ENCODE measurements around the gene ZNF689.
"Not testable (repeated sequence)": the region's sequence is repeated elsewhere in the genome, so short reads cannot be mapped to it uniquely, and the experiment has no call there.

Gene ZNF689

DNA sequence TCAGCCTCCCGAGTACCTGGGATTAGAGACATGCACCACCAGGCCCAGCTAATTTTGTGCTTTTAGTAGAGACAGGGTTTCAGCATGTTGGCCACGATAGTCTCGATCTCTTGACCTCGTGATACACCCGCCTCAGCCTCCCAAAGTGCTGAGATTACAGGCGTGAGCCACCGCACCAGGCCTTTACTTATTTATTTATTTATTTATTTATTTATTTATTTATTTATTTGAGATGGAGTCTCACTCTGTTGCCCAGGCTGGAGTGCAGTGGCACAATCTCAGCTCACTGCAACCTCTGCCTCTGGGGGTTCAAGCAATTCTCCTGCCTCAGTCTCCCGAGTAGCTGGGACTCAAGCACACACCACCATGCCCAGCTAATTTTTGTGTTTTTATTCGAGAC lies 19.3 kb downstream of the ZNF689 start:
- not testable (repeated sequence) for DNase-seq

DNA sequence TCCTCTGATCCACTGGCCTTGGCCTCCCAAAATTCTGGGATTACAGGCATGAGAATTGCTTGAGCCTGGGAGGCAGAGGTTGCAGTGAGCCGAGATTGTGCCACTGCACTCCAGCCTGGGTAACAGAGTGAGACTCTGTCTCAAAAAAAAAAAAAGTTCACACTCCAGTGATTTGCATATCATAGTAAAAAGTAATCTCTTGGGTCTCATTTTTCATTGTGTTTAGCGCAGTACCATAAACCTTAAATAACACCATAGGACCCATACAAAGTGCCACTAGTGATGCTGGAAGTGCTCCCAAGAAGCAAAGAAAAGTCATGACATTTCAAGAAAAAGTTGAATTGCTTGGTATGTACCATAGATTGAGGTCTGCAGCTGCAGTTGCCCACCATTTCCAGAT lies 20.6 kb downstream of the ZNF689 start:
- not testable (repeated sequence) for DNase-seq

DNA sequence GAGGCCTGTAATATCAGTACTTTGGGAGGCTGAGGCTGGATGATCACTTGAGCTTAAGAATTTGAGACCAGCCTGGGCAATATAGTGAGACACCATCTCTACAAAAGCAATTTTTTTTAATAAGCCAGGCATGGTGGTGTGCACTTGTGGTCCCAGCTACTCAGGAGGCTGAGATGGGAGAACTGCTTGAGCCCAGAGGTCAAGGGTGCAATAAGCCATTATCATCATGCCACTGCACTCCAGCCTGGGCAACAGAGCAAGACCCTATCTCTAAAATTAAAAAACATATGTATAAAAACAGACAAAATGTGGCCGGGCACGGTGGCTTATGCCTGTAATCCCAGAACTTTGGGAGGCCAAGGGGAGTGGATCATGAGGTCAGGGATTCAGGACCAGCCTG lies 21.5 kb downstream of the ZNF689 start:
- DNase-seq, result no peak

DNA sequence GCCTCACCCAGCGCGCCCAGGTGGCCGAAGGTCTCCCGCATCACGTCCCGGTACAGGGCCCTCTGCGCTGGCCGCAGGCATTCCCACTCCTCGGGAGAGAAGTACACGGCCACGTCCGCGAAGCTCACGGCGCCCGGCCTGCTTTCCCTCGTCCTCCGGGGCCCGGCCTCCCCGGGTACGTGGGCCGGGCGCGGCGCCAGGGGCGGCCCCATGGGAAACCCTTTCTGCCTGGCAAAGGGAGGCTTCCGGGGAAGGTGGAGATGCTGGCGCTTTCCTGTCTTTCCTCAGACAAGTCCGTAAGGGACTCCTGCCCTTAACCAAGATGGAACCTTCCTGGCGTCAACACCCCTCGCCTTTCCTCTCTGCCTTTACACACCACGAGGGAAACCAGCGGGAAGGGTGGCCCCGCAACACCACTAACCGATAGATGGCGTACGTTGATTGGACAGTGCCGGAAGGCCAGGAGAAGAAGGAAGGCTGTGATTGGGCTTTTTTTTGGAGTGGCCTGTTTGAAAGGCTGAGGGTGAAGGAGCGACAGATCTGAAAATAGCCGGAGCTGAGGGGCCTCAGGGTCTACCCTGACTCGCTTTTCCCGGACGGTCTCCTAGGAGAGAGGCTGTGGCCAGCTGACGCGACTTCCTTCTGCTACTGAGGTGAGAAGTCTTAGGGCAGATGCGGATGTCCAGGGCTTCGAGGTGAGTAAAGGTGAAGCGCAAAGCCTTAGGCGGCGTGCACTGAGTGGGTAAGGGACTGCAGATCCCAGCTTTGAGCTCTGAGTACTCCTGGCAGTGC lies 24.6 kb downstream of the ZNF689 start, which contains the start of gene ZNF785:
ZNF785 (minus strand) TSS at position 298 of the 792 bp plus-strand sequence; CDS start at position 212, 86 bp downstream.
- DNase-seq, result peak; percentile 85

DNA sequence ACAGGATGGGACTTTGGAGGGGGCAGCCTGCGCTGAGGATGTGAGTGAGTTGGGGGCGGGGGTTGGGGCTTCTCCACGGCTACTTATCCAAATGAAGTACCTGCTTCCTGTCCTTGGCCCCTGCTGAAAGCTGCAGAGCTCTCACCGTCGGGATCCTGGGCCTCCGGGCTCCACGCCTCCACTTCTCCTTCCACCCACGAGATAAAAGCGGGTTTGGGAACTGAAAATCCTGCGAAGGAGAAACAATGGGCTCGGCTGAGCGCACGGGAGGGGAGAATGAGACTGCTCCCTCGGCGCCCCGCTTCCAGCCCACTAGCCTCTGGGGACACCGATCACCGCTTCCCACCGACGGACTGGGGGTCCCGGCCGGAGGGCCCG lies 25.2 kb downstream of the ZNF689 start:
- DNase-seq, result no peak

DNA sequence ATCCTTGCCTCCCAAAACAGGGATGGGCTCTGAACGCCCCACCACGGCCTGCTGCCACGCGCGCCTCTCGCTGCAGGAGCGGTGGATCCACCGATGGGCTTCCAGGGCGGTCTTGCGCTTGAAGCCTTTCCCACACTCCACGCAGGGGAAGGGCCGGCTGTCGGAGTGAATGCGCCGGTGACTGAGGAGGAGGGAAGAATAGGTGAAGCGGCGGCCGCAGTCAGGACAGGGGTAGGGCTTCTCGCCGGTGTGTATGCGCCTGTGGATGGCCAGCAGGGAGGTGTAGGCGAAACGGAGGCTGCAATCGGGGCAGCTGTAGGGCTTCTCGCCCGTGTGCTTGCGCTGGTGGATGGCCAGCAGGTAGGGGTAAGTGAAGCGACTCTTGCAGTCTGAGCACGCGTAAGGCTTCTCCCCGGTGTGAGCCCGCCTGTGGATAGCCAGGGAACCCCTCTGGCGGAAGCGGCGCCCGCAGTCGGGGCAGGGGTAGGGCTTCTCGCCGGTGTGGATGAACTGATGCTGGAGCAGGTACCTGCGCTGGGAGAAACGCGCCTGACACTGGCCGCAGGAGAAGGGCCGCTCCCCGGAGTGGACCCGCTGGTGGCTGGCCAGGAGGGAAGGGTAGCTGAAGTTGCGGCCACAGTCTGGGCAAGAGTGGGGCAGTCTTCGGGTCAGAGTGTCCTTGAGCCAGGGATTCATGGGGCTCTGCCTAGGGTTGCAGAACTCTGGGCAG lies 27.4 kb downstream of the ZNF689 start:
- DNase-seq, result no peak

DNA sequence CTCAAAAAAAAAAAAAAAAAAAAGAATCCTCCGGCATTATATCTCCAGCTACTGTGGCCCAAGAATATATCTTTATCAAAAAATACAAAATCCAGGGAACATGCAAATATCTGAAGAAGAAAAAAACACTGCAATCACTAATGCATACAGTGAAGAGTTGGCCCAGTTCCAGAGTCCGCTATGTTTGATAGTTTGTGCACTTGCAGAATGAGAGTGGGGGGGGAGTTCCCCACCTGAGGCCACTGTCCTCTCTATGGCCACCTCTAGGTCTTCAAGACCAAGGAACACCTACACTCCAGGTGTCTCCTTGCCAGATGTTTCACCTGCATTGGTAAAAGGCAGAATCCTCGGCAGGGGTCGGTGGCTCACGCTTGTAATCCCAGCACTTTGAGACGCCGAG lies 28.7 kb downstream of the ZNF689 start:
- no peak for DNase-seq

DNA sequence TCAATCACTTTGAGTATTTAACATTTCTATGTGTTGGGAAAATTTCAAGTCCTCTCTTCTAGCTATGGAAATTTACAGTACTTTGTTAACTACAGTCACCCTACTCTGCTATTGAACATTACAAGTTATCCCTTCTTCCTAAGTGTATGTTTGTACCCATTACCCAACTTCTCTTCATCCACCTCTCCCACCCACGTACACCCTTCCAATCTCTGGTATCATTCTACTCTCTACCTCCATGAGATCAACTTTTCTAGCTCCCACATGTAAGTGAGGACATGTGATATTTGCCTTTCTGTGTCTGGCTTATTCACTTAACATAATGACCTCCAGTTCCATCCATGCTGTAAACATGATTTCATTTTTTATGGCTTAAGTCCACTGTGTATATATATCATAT lies 35.5 kb downstream of the ZNF689 start:
- no peak for DNase-seq

DNA sequence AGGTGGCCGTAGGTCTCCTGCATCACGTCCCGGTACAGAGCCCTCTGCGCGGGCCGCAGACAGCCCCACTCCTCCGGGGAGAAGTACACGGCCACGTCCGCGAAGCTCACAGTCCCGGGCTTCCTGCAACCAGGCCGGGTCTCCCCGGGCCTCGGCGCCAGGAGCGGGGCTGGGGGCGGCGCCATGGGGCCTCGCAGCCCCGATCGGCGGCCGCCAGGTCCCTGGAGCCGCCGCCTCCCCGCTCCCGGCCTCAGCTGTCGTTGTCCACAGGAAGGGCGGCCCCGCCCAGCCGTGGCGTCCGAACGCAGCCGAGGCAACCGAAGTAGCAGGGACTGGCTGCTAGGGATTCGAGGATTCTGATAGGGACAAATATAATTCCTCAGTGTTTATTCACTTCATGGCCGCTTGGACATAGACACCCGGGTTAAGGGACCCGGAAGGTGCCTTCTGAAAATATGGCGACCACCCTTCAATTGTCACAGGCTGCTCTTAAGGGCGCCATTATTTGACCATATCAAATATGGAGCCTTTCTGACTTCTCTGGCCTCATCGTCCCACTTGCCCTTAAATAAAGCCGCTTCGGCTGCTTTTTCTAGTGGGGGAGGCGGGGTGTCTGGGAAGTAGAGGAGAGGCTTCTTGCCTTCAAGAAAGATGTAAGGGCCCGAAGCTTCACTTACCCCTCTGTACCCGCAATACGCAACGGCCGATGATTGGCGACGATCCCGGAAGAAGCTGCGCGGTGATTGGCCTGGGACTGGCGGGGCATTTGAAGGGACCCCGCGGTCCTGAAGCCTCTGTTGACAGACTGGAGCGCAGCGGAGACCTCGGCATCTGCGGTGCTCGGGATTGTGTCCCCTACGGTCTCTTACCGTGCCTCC lies 38.5 kb downstream of the ZNF689 start, which contains the start of gene ZNF688:
ZNF688 (minus strand) TSS at position 270 of the 878 bp plus-strand sequence; CDS start at position 185, 85 bp downstream.
- DNase-seq, result peak; percentile 91

DNA sequence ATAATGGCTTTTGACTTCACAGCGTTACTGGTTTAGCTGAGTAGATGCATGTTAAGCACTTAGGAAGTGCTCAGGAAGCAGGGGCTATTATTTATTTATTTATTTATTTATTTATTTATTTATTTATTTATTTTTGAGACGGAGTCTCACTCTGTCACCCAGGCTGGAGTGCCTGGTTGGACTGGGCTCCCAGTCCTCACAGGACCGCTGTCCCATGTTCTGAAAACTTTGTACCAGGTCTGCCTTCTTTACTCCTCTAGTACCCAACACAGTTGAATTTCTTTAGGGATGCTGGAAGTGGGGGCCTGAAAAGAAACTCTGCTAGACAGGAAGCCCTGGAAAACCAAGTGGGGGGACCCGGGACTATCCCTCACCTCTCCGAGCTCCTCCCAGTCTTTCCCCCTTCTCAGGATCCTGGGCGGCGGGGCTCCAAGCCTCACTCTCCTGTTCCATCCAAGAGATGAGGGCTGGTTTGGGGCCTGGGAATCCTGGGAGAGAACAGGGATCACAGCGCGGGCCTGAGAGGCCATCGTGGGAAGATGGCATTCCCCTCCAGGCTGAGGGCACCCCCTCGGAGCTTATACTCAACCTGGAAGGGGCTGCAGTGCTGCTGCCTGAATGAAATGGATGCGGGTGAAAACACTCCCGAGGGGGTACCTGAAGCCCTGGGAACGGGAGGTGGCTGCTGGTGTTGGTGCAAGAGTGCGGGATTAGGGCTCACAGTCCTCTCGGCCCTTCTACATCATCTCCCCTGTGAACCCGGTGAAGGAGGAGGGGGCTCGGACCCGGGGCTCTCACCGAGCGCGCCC lies 39.3 kb downstream of the ZNF689 start:
- DNase-seq, result no peak

DNA sequence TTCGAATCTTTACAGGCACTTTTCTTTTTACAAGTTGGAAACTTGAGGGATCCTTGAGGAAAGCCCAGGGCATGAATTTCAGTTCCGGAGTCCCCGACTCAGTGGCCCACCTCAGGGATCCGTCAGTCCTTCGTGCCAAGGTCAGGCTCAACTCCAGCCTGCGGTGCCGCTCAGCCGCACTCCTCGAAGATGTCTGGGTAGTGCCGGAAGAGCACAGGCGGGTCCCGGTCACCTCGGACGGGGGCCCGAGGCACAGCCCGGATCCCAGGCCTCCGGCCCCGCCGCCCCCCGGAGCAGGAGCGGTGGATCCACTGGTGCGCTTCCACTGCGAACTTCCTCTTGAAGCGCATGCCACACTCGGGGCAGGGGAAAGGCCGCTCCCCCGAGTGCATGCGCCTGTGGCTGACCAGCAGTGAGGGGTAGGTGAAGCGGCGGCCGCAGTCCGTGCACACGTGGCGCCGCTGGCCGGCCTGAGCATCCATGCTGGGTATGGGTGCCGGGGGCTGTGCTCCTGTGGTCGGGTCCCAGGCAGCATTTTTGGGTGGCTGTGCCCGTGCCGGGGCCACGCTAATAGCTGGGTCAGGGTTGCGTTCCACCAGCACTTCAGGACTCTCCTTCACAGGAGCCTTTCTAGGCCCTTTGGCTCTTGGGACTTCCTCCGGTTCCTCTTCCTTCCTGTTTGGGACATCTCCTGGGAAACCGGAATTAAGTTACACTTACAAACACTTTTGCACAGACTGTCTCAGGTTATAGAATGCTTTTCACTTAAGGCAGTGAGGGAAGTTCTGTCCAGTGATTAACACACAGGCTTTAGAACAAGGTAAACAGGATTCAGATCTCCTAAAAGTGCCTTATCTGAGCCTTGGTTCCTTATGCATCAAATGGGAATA lies 40.2 kb downstream of the ZNF689 start:
- DNase-seq, result no peak

DNA sequence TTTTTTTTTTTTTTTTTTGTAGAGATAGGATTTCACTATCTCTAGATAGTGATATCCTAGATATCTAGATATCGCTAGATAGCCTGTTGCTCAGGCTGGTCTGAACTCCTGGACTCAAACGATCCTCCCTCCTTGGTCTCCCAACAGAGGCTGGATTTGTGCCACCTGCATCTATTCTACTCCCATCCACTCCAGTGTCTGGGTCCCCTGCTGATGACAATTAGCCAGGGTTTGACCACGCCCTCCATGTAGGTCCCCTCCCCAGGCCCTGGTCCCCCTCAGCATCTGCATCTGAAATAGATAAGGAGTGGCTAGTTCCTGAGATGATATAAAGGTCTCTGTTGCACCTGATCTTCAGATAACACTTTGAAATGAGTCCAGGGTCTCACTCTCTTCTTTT lies 40.9 kb downstream of the ZNF689 start:
- no peak for DNase-seq

DNA sequence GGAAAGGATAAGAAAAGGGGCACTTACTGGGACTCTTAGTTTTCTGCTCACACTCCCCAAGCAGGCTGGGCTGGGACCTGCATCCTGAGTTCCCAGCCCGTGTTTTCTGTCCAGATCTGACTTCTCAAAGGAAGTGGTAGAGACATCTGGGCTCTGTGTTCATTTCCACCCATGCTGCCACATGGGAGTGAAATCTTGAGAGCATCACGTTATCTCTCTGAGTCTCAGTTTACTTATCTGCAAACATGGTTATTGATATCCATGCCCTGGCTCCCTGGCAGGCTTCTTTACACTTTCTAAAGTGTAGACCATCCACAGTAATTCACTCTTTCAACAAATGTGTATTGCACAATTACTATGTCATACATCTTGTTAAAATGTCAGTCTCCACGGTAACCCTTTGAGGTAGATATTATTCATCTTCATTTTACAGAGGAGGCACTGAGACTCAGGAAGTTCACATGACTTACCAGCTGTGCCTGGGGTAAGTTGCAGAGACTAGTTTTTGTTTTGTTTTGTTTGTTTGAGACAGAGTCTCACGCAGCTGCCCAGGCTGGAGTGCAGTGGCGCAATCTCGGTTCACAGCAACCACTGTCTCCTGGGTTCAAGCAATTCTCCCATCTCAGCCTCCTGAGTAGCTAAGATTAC lies 42.1 kb downstream of the ZNF689 start:
- DNase-seq, result no peak

DNA sequence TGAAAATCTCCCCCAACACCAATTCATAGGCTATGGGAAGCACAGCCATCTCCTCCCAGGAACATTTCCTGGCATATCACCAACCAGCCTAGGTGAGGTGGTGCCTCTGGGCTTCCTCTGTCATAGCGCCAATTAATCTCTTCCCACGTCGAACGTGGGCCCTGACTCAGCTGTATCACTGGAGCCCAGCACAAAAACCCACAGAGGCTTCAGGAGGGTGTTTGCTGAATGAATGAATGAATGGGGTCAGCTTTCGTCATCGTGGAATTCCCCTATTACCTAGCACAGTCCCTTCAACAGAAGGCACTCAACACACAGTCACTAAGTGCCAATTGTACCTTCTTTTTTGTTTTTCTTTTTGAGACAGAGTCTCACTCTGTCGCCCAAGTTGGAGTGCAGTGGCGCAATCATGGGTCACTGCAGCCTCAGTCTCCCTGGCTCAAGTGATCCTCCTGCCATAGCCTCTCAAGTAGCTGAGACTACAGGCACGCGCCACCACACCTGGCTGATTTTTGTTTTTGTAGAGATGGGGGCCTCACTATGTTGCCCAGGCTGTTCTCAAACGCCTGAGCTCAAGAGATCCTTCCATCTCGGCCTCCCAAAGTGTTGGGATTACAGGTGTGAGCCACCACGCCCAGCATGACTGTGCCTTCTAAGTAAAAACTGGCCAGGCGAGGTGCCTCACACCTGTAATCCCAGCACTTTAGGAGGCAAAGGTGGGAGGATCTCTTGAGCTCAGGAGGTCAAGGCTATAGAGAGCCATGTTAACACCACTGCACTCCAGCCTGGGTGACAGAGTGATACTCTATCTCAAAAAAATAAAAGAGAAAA lies 42.8 kb downstream of the ZNF689 start:
- peak; percentile 53 for DNase-seq

DNA sequence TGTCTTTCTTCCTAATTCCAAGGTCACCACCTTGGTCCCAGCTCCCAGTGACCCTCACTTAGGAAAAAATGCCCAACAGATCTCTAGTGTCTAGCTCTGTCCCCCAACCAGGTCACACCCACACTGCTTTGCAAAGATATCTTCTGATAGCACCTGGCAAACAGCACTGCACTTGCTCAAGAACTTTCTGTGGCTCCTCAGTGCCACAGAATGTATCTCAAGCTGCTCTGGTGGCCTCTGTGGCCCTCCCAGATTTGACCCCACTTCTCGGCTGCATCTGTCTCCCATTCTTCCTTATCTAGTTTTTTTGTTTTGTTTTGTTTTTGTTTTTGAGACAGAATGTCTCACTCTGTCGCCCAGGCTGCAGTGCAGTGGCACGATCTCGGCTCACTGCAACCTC lies 43.7 kb downstream of the ZNF689 start:
- DNase-seq, result no peak

DNA sequence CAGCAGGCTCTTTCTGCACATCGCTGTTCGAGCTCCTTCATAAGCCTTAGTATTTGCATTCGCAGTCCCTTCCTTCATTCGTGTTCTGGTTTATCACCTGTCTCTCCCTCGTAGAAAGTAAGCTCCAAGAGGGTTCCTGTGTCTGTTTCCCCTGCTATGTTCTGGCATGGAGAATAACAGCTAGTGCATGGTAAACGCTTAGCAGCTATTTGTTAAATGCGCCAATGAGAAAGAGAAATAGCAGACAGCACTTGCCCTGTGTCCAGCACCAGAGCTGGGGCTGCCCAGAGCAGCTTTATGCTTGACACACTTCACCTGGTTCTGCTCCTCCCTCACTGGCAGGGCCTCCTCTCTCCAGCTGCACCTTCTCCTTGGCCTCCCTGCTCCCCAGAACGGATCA lies 44.2 kb downstream of the ZNF689 start:
- DNase-seq, result no peak

DNA sequence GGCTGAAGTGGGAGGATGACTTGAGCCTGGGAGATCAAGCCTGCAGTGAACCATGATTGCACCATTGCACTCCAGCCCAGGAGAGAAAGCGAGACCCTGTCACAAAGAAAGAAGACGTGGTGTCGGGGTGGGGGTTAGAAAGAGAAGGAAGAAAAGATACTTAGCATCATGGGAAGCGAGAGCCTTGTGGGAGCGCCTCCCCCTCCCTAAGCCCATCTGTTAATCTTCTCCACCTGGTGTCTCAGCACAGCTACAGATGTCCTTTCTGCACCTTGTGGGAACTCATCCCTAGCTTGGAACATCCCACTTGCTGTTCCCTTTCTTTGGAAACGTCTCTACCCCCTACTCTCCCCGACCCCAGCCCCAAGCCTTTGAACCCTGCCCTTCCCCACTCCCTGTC lies 44.7 kb downstream of the ZNF689 start:
- no peak for DNase-seq

DNA sequence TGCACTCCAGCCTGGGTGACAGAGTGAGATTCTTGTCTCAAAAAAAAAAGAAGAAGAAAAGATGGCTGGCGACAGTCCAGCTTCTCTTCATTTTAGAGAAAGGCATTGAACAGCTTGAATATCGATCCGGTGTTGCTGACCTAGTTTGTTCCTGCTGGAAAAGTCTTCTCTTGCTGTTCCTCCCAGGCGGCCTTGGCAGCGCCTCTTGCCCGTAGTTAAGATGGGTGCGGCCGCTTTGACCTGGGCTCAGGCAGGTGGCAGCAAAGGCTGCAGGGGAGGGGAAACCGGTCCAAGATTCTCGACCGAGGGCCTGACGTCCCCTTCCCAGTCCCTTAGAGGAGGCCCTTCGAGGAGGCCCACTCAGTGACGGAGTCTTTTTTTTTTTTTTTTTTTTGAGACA lies 48.2 kb downstream of the ZNF689 start:
- DNase-seq, result no peak

DNA sequence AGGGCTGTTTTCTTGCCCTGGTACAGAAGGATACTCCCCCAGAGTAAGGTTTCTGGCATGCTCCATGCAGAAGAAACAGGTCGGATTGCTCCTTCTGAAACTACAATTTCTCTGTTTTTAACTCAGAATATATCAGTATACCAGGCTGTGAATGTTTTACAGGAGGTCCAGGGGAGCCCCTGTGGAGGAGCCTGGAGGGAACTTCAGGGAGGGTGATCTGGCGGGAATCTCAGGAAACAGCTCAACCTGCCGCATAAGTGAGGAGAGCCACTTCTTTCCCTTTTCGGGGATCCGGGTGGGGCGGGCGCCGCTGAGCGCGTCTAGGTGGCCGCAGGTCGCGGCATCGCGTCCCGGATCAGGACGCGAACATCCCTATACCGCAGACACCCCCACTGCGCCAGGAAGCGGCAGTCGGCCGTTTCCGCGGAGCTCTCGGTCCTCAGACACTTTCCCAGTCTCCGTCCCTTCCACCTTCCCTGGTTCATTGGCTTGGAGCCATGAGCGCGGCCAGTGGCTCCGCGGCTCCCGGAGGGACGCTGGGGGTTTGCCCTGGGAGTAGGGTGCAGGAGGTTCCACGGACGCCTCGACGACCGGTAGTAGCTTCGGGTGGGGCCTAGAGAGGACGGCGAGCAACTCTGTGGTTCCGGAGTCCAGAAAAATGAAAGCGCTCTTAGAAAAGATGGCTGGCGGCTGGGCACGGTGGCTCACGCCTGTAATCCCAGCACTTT lies 48.9 kb downstream of the ZNF689 start:
- DNase-seq, result no peak

All from activated T-cell treated with anti-CD3 and anti-CD28 coated beads for 4 hours (primary cell).